HCT116 (cell line): ENCODE data around the gene OCSTAMP. TPM values are rescaled to one million over a fixed set of nuclear protein-coding genes. Genes with fewer than 3 reads are reported as not detected.

Source experiments
- ATAC-seq: fragments of 200-7000 bp; cut with Tn5 transposase; 2 replicates; pipeline ENCODE4 v1.9.1; 2020; ENCODE audit warnings: mild to moderate bottlenecking, moderate library complexity
- BruUV-seq: library from RNA; stranded (reverse); fragments of 400-500 nt; replicated peaks from 2 replicates; lab custom pipeline; 2021; lab: Mats Ljungman, UMichigan
- CTCF ChIA-PET: fragments of 300-600 bp; sonication (Branson Sonifier 250); formaldehyde crosslinking; loops from one replicate; lab custom pipeline; 2021; ENCODE audit warnings: antibody characterized with exemption; lab: Charles Lee
- POLR2A ChIA-PET: fragments of 300-600, 350-600 bp; sonication (Branson Sonifier 250); formaldehyde crosslinking; loops from one replicate; lab custom pipeline; 2021; ENCODE audit warnings: antibody characterized with exemption; lab: Charles Lee
- RAD21 ChIA-PET, 2 experiments: fragments of 300-600 bp; sonication (Branson Sonifier 250); formaldehyde crosslinking; loops; one replicate each; lab custom pipeline; 2023; ENCODE audit warnings: low total read pairs in 2 of 2; ENCODE audit not compliant: uncharacterized antibody in 2 of 2, unreplicated experiment in 2 of 2, low non-redundant PET in 1 of 2; lab: Charles Lee
- DNase-seq: peaks from one replicate; pipeline ENCODE4 v3.0.0-alpha.2; 2010; ENCODE audit warnings: low read depth, low spot score
- H2AFZ ChIP-seq: fragments of 200-600 bp; shearing (Covaris generic), sonication (generic); 2 replicates; pipeline ENCODE4 v1.6.1; 2017; ENCODE audit warnings: low read depth, mixed run types, mixed read lengths, antibody characterized with exemption, low read length; ENCODE audit not compliant: poor library complexity, severe bottlenecking
- H3K27ac ChIP-seq: 2 replicates; pipeline ENCODE4 v1.5.1; 2012; ENCODE audit warnings: low read depth, low read length
- H3K27me3 ChIP-seq: fragments of 200-600 bp; sonication (generic); 2 replicates; pipeline ENCODE4 v1.6.1; 2016; ENCODE audit warnings: mixed run types, low read length, mixed read lengths; ENCODE audit not compliant: insufficient read depth
- H3K36me3 ChIP-seq, 2 experiments: fragments of 200-500 bp in 1 of 2; fragments of 200-600 bp in 1 of 2; sonication (Bioruptor generic) in 1 of 2; sonication (generic) in 1 of 2; 2 replicates each; pipeline versions ENCODE4 v1.5.1 to v1.6.1; 2014 to 2016; ENCODE audit warnings: low read length in 2 of 2, inconsistent platforms in 1 of 2, mixed read lengths in 1 of 2, mixed run types in 1 of 2; ENCODE audit not compliant: insufficient read depth in 2 of 2, control insufficient read depth in 1 of 2
- H3K4me1 ChIP-seq, 2 experiments: fragments of 200-600 bp in 1 of 2; sonication (generic) in 1 of 2; 2 replicates each; pipeline versions ENCODE4 v1.5.1 to v1.6.1; 2012 to 2017; ENCODE audit warnings: low read length in 2 of 2, inconsistent platforms in 1 of 2, mild to moderate bottlenecking in 1 of 2, mixed read lengths in 1 of 2, mixed run types in 1 of 2, moderate library complexity in 1 of 2; ENCODE audit not compliant: insufficient read depth in 2 of 2, control insufficient read depth in 1 of 2
- H3K4me2 ChIP-seq: fragments of 200-600 bp; sonication (generic); 2 replicates; pipeline ENCODE4 v1.6.1; 2017; ENCODE audit warnings: mixed run types, low read length, mixed read lengths
- H3K4me3 ChIP-seq, 2 experiments: fragments of 200-600 bp in 1 of 2; sonication (generic) in 1 of 2; replicated peaks in 1 of 2; 2 replicates each; pipeline ENCODE4 v1.5.1; 2011 to 2016; ENCODE audit warnings: low read length in 2 of 2, control low read depth in 1 of 2, low read depth in 1 of 2, mild to moderate bottlenecking in 1 of 2, mixed read lengths in 1 of 2, mixed run types in 1 of 2
- H3K79me2 ChIP-seq: fragments of 200-600 bp; sonication (generic); 2 replicates; pipeline ENCODE4 v1.6.1; 2017; ENCODE audit warnings: mild to moderate bottlenecking, mixed run types, low read length, moderate library complexity, mixed read lengths; ENCODE audit not compliant: insufficient read depth
- H3K9ac ChIP-seq: fragments of 200-600 bp; sonication (generic); 2 replicates; pipeline ENCODE4 v1.6.1; 2016; ENCODE audit warnings: low read length, mixed read lengths
- H3K9me2 ChIP-seq: fragments of 200-600 bp; sonication (generic), shearing (Covaris generic); 2 replicates; pipeline ENCODE4 v1.6.1; 2017; ENCODE audit warnings: mixed run types, mild to moderate bottlenecking, moderate library complexity; ENCODE audit not compliant: insufficient read depth
- H3K9me3 ChIP-seq, 2 experiments: fragments of 200-500 bp in 1 of 2; fragments of 200-600 bp in 1 of 2; sonication (Bioruptor generic) in 1 of 2; sonication (generic) in 1 of 2; 2 replicates each; pipeline ENCODE4 v1.6.1; 2014 to 2017; ENCODE audit warnings: low read length in 2 of 2, mixed read lengths in 2 of 2, inconsistent platforms in 1 of 2, low read depth in 1 of 2, mild to moderate bottlenecking in 1 of 2, mixed run types in 1 of 2, moderate library complexity in 1 of 2; ENCODE audit not compliant: control insufficient read depth in 1 of 2, insufficient read depth in 1 of 2
- H4K20me1 ChIP-seq: fragments of 200-600 bp; sonication (generic), shearing (Covaris generic); 2 replicates; pipeline ENCODE4 v1.6.1; 2017; ENCODE audit warnings: mixed run types, mild to moderate bottlenecking, moderate library complexity; ENCODE audit not compliant: insufficient read depth
- CBX3 ChIP-seq: IDR thresholded peaks from 2 replicates; pipeline ENCODE4 v1.6.1; 2012; ENCODE audit warnings: low read depth
- CEBPB ChIP-seq: IDR thresholded peaks from 2 replicates; pipeline ENCODE4 v1.6.1; 2012; ENCODE audit warnings: low read depth
- EZH2 ChIP-seq: fragments of 200-600 bp; sonication (generic); IDR thresholded peaks from 2 replicates; pipeline ENCODE4 v1.6.1; 2017; ENCODE audit warnings: antibody characterized with exemption, mixed run types
- EZH2phosphoT487 ChIP-seq: fragments of 200-600 bp; IDR thresholded peaks from 2 replicates; pipeline ENCODE4 v1.6.1; 2018; ENCODE audit warnings: antibody characterized with exemption, borderline replicate concordance
- FOSL1 ChIP-seq: IDR thresholded peaks from 2 replicates; pipeline ENCODE4 v1.6.1; 2012; ENCODE audit warnings: low read depth
- JUND ChIP-seq: IDR thresholded peaks from 2 replicates; pipeline ENCODE4 v1.6.1; 2012
- MAX ChIP-seq: IDR thresholded peaks from 2 replicates; pipeline ENCODE4 v1.6.1; 2012
- RAD21 ChIP-seq: IDR thresholded peaks from 2 replicates; pipeline ENCODE4 v1.6.1; 2012; ENCODE audit warnings: low read depth, mild to moderate bottlenecking
- REST ChIP-seq: IDR thresholded peaks from 2 replicates; pipeline ENCODE4 v1.6.1; 2012; ENCODE audit warnings: low read depth
- SRF ChIP-seq: IDR thresholded peaks from 2 replicates; pipeline ENCODE4 v1.6.1; 2012; ENCODE audit warnings: low read depth
- TCF7L2 ChIP-seq: IDR thresholded peaks from 2 replicates; pipeline ENCODE4 v1.7.0; 2011; ENCODE audit warnings: borderline replicate concordance, inconsistent platforms; ENCODE audit not compliant: insufficient read depth, insufficient read length; ENCODE audit errors: extremely low read depth
- ZBTB33 ChIP-seq: IDR thresholded peaks from 2 replicates; pipeline ENCODE4 v1.6.1; 2011; ENCODE audit warnings: mild to moderate bottlenecking, low read length, moderate library complexity; ENCODE audit not compliant: insufficient replicate concordance; ENCODE audit errors: extremely low read depth
- ZFX ChIP-seq: fragments of 450-650 bp; IDR thresholded peaks from 2 replicates; pipeline ENCODE4 v1.6.1; 2017
- ZNF274 ChIP-seq: fragments of 200-500 bp; sonication (Bioruptor generic); IDR thresholded peaks from 2 replicates; pipeline ENCODE4 v1.6.1; 2014; ENCODE audit warnings: mild to moderate bottlenecking, low read depth, low read length, inconsistent platforms
- intact Hi-C: fragments of 100-400 bp; cut with micrococcal nuclease; formaldehyde crosslinking; loops from 2 replicates; pipeline ENCODE4 v1.10.0; 2022
- total RNA-seq: library from RNA; stranded (reverse); gene quantifications from one replicate; pipeline ENCODE4 v1.2.1, GENCODE V29; 2021; ENCODE audit not compliant: unreplicated experiment

Gene OCSTAMP
- total RNA-seq, 1 experiment from 2014 or later: not detected

GRCh38 chr20:46544576-46544975, 5.9 kb downstream of the OCSTAMP start:
- POLR2A ChIA-PET: interaction anchor here (0.9 kb wide), 1 partner anchor 18 kb away, joined by 3 read pairs; no protein-coding TSS in a partner anchor
- Histone ChIP-seq H3K4me3 (no peak overlapping the region), H3K9me3 (no peaks in the 10 kb centered on the region), H3K9me2 (no peaks in the 10 kb centered on the region), H3K79me2 (no peaks in the 10 kb centered on the region), H4K20me1 (no peaks in the 10 kb centered on the region), H3K4me2 (no peak overlapping the region), H2AFZ (no peak overlapping the region), H3K9ac (no peak overlapping the region), H3K36me3 (no peaks in the 10 kb centered on the region), H3K27ac (no peak overlapping the region), H3K4me1 (no peaks in the 10 kb centered on the region), H3K27me3 (peaks cover 9% of the 10 kb centered on the region; the same call in 1 of the 2 replicates)
- ATAC-seq (no peak), DNase-seq (no peak)
- RAD21 ChIA-PET: no interaction called here
- no TSS peak for BruUV-seq
- no peak for TF ChIP-seq TCF7L2
- TF ChIP-seq ZFX: no peak
- no peak for TF ChIP-seq MAX
- TF ChIP-seq EZH2phosphoT487: no peak
- TF ChIP-seq EZH2: no peak
- peak; percentile 16; the same call in 1 of the 2 replicates for TF ChIP-seq RAD21
- intact Hi-C loops: no loop called here
- CTCF ChIA-PET: no interaction called here

GRCh38 chr20:46543959-46544358, 6.5 kb downstream of the OCSTAMP start:
- ATAC-seq (no peak), DNase-seq (no peak)
- TF ChIP-seq SRF (no peak), ZBTB33 (no peak), TCF7L2 (no peak), EZH2phosphoT487 (no peak), CEBPB (no peak), REST (no peak), FOSL1 (no peak), CBX3 (no peak), JUND (no peak), ZNF274 (no peak)
- BruUV-seq: no TSS peak
- Histone ChIP-seq H3K79me2 (no peaks in the 10 kb centered on the region), H3K4me3 (no peak overlapping the region), H3K4me2 (no peak overlapping the region), H4K20me1 (no peaks in the 10 kb centered on the region), H2AFZ (no peak overlapping the region), H3K9ac (no peak overlapping the region), H3K27ac (no peak overlapping the region), H3K36me3 (no peaks in the 10 kb centered on the region), H3K9me3 (no peaks in the 10 kb centered on the region), H3K9me2 (no peaks in the 10 kb centered on the region), H3K4me1 (no peaks in the 10 kb centered on the region), H3K27me3 (peaks cover 15% of the 10 kb centered on the region; the same call in 1 of the 2 replicates)
- intact Hi-C loops: no loop called here
- ChIA-PET CTCF (no interaction called here), POLR2A (no interaction called here), RAD21 (no interaction called here)
